CD8-positive, alpha-beta memory T cell (primary cell): ENCODE results near the gene RNF167. TPM values are rescaled to one million over a fixed set of nuclear protein-coding genes. Genes with fewer than 3 reads are reported as not detected.

Experiments
- CTCF ChIA-PET: fragments of 350-600 bp; sonication (Branson Sonifier 250); formaldehyde crosslinking; loops from one replicate; lab custom pipeline; 2021; ENCODE audit warnings: antibody characterized with exemption; lab: Charles Lee
- POLR2A ChIA-PET: fragments of 350-600 bp; sonication (Branson Sonifier 250); formaldehyde crosslinking; loops from one replicate; lab custom pipeline; 2021; ENCODE audit warnings: antibody characterized with exemption; lab: Charles Lee
- DNase-seq, 5 donors: peaks; one replicate each; pipeline versions ENCODE4 v3.0.0 to v3.0.0-alpha.2; 2020 to 2022; ENCODE audit warnings: mixed read lengths in 1 of 5
- H3K27ac ChIP-seq: one replicate; pipeline ENCODE4 v1.7.0; 2013; ENCODE audit warnings: low read depth, mild to moderate bottlenecking, low read length, moderate library complexity
- H3K27me3 ChIP-seq: 2 replicates; pipeline ENCODE4 v1.7.0; 2013; ENCODE audit warnings: low read length, mild to moderate bottlenecking; ENCODE audit not compliant: insufficient read depth, poor library complexity, severe bottlenecking
- H3K36me3 ChIP-seq: 2 replicates; pipeline ENCODE4 v1.7.0; 2013; ENCODE audit warnings: mild to moderate bottlenecking, low read length, moderate library complexity; ENCODE audit not compliant: insufficient read depth
- H3K4me1 ChIP-seq: 2 replicates; pipeline ENCODE4 v1.7.0; 2013; ENCODE audit warnings: mild to moderate bottlenecking, low read length, moderate library complexity; ENCODE audit not compliant: insufficient read depth
- H3K4me3 ChIP-seq: 2 replicates; pipeline ENCODE4 v1.7.0; 2013; ENCODE audit warnings: mild to moderate bottlenecking, low read length
- H3K9me3 ChIP-seq: 2 replicates; pipeline ENCODE4 v1.7.0; 2013; ENCODE audit warnings: mild to moderate bottlenecking, low read length
- H3K27ac Mint-ChIP-seq, 8 donors: one replicate each; pipeline ENCODE4 v1.8.0; 2020 to 2021; ENCODE audit warnings: mixed read lengths in 8 of 8, mild to moderate bottlenecking in 6 of 8, inconsistent platforms in 3 of 8, moderate library complexity in 3 of 8
- H3K27me3 Mint-ChIP-seq, 2 donors: one replicate each; pipeline ENCODE4 v1.8.0; 2020 to 2021; ENCODE audit warnings: mixed read lengths in 2 of 2, mild to moderate bottlenecking in 1 of 2, moderate library complexity in 1 of 2
- H3K36me3 Mint-ChIP-seq, 3 donors: one replicate each; pipeline ENCODE4 v1.8.0; 2020 to 2021; ENCODE audit warnings: mixed read lengths in 3 of 3, inconsistent platforms in 1 of 3, mild to moderate bottlenecking in 1 of 3
- H3K4me1 Mint-ChIP-seq, 3 donors: one replicate each; pipeline ENCODE4 v1.8.0; 2020 to 2021; ENCODE audit warnings: mixed read lengths in 3 of 3, inconsistent platforms in 1 of 3, mild to moderate bottlenecking in 1 of 3
- H3K4me3 Mint-ChIP-seq, 7 donors: one replicate each; pipeline ENCODE4 v1.8.0; 2020 to 2021; ENCODE audit warnings: mixed read lengths in 7 of 7, mild to moderate bottlenecking in 6 of 7, moderate library complexity in 4 of 7, inconsistent platforms in 2 of 7
- H3K9me3 Mint-ChIP-seq, 5 donors: one replicate each; pipeline ENCODE4 v1.8.0; 2020 to 2022; ENCODE audit warnings: mixed read lengths in 5 of 5, mild to moderate bottlenecking in 3 of 5, moderate library complexity in 2 of 5, inconsistent platforms in 1 of 5
- polyA plus RNA-seq: library from polyadenylated mRNA; unstranded; fragments of 300-500 nt; fragmentation: Illumina TruSeq; gene quantifications from one replicate; pipeline ENCODE4 v1.2.3, GENCODE V29; 2021
- total RNA-seq, 2 experiments: library from RNA; stranded (reverse); gene quantifications; one replicate each; pipeline ENCODE4 v1.2.3, GENCODE V29; 2021

Gene RNF167
- 100 to 1,000 TPM; 187 to 192 TPM for total RNA-seq
- polyA plus RNA-seq, result 69.0 TPM

DNA sequence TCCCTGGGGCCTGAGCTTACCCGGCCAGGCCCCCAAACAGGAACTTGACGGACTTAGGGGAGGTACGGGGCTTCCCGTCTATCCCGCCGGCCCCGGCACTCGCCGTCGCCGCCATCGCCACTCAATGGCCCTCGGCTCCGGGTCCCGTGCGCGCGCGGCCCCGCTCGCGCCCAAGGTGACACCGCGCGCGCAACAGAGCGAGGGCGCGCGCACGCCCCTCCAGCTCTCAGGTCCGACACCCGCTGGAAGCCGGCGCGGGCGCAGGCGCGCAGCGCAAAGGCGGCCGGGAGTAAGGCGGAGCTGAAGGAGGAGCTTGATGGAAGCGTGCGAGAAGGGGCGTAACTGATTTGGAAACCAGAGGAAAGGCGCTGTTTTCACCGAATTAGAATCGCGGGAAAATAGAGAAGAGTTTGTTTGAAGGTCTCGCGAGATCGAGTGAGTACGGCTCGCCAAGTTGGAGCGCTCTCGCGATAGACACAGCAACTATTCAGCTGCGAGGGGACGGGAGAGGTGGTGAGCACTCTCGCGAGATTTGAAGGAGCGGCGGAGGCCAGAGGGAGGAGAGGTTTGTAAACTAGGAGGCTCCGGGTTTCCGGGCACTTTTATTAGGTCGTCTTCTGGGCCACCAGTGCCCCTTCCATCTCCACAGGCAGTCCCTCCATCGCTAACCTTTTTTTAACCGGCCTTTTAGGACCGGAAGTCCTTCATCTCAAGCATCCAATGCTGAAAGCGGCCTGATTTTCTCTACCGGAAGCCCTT, at the start of gene RNF167, which contains the start of gene SLC25A11:
Gene RNF167 (plus strand): TSS at position 473 of the 759 bp plus-strand sequence. CDS start 642 bp downstream, outside the sequence.
Gene SLC25A11 (minus strand): TSS at position 251 of the 759 bp plus-strand sequence. CDS start 136 bp downstream, at position 115.
- no peaks in the 10 kb centered on the region for H3K27me3 ChIP-seq
- ChIA-PET CTCF (interaction anchor here (0.6 to 4.0 kb wide), 16 partner anchors 8 to 529 kb away, joined by 3 to 34 read pairs (median 4); partner anchors contain the start of genes C17orf107, CHRNE, INCA1 and KIF1C), POLR2A (interaction anchor here (0.5 to 4.1 kb wide), 17 partner anchors 9 to 797 kb away, joined by 3 to 67 read pairs (median 5); partner anchors contain the start of genes C17orf107, CAMTA2, CHRNE and CYB5D2)
- Mint-ChIP-seq H3K9me3 (no peaks in the 10 kb centered on the region), H3K36me3 (peaks cover 6 to 80% (median 23%) of the 10 kb centered on the region in 3 donors), H3K4me3 (peak within 1 kb of the TSS; percentile 86 to 97 (median 96)), H3K27ac (peak within 1 kb of the TSS; percentile 89 to 98 (median 96)), H3K4me1 (peaks cover 55 to 79% (median 55%) of the 10 kb centered on the region in 3 donors), H3K27me3 (peaks cover 0 to 4% of the 10 kb centered on the region in 2 donors)
- peak; percentile 89 to 99 (median 97) for DNase-seq
- no peaks in the 10 kb centered on the region for H3K9me3 ChIP-seq
- H3K36me3 ChIP-seq, result peaks cover 23% of the 10 kb centered on the region
- H3K4me3 ChIP-seq, result peak within 1 kb of the TSS; percentile 97
- peaks cover 57% of the 10 kb centered on the region for H3K4me1 ChIP-seq
- H3K27ac ChIP-seq, result peak within 1 kb of the TSS; percentile 85

DNA sequence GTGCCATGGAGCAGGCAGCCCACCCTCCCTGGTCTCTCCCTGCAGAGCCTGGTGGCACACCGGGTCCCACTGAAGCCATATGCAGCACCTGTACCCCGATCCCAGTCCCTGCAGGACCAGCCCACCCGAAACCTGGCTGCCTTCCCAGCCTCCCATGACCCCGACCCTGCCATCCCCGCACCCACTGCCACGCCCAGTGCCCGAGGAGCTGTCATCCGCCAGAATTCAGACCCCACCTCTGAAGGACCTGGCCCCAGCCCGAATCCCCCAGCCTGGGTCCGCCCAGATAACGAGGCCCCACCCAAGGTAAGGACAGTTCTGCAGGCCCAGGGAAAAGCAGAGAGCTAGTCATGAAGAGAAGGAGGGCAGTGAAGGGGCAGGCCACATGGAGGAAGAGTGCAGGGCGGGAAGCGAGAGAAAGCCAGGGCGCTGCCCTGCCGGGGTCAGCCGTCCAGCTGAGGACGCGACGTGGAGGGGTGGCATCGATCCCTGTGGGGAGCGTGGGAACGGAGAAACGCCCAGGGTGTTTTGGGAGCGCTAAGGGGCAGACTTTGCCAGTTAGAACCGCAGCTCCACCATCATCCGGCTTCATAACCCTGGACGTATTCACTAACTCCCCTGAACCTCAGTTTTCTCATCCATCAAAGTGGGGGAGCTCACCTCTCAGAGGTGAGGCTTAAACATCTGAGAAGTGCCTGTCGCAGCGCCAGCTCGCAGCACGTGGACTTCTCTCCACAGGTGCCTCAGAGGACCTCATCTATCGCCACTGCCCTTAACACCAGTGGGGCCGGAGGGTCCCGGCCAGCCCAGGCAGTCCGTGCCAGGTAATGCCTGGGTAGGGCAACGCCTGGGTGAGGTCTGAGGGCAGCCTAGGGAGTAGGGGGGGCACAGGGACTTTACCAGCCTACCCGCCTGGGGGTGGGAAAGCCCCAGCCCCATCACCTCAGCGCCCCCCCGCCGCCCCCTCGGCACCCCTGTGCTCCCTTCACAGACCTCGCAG, 48.4 kb upstream of the RNF167 start:
- no peak overlapping the region for H3K27ac ChIP-seq
- no peaks in the 10 kb centered on the region for H3K4me1 ChIP-seq
- H3K27me3 ChIP-seq, result no peaks in the 10 kb centered on the region
- Mint-ChIP-seq H3K9me3 (no peaks in the 10 kb centered on the region), H3K4me3 (no peak overlapping the region), H3K27me3 (peaks cover 0 to 3% of the 10 kb centered on the region in 2 donors), H3K36me3 (peaks cover 4 to 86% (median 10%) of the 10 kb centered on the region in 3 donors), H3K27ac (peak overlapping the region in 2 of 8 donors; percentile 32 to 77), H3K4me1 (peaks cover 2 to 5% (median 4%) of the 10 kb centered on the region in 3 donors)
- peaks cover 57% of the 10 kb centered on the region for H3K36me3 ChIP-seq
- H3K9me3 ChIP-seq, result no peaks in the 10 kb centered on the region
- DNase-seq, result peak in 1 of 5 donors; percentile 48
- H3K4me3 ChIP-seq, result no peak overlapping the region
- ChIA-PET POLR2A (interaction anchor here (1.1 kb wide), 1 partner anchor 182 kb away, joined by 3 read pairs; the partner anchor contains the start of gene ARRB2), CTCF (interaction anchor here (0.9 to 6.5 kb wide), 7 partner anchors 7 to 325 kb away, joined by 3 to 34 read pairs (median 4); partner anchors contain the start of genes ARRB2, C17orf107, CHRNE and PELP1)

- H3K36me3 ChIP-seq, result peaks cover 53% of the 10 kb centered on the region
- DNase-seq, result peak in 1 of 5 donors; percentile 46
- H3K27me3 ChIP-seq, result no peaks in the 10 kb centered on the region
- Mint-ChIP-seq H3K27ac (no peak overlapping the region), H3K4me3 (no peak overlapping the region), H3K36me3 (peaks cover 4 to 83% (median 7%) of the 10 kb centered on the region in 3 donors), H3K27me3 (peaks cover 0 to 2% of the 10 kb centered on the region in 2 donors), H3K4me1 (peaks cover 2 to 5% (median 4%) of the 10 kb centered on the region in 3 donors), H3K9me3 (no peaks in the 10 kb centered on the region)
- ChIA-PET CTCF (interaction anchor here (1.4 to 6.5 kb wide), 4 partner anchors 8 to 183 kb away, joined by 3 to 34 read pairs (median 5); partner anchors contain the start of genes ARRB2 and CHRNE), POLR2A (interaction anchor here (0.5 to 0.6 kb wide), 2 partner anchors 22 to 64 kb away, joined by 3 to 5 read pairs; no protein-coding TSS in a partner anchor)
- H3K4me1 ChIP-seq, result no peaks in the 10 kb centered on the region
- no peak overlapping the region for H3K27ac ChIP-seq
- no peaks in the 10 kb centered on the region for H3K9me3 ChIP-seq
- H3K4me3 ChIP-seq, result no peak overlapping the region
These were observed 47.4 kb upstream of the RNF167 start for GRCh38 chr17:4892499-4893221.

DNA sequence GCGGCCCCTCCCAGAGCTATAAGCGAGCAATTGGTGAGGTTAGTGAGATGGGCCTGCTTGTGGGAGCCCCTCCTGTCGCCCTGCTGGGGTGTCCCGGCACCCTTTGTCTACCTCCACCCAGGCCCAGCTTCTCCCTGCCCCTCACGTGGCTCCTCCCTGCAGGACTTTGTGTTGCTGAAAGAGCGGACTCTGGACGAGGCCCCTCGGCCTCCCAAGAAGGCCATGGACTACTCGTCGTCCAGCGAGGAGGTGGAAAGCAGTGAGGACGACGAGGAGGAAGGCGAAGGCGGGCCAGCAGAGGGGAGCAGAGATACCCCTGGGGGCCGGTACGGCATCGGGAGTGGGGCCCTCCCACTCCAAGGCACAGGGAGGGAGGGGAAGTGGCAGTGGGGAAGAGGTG, 46.8 kb upstream of the RNF167 start:
- ChIA-PET POLR2A (interaction anchor here (0.5 to 0.6 kb wide), 2 partner anchors 23 to 63 kb away, joined by 3 to 5 read pairs; no protein-coding TSS in a partner anchor), CTCF (interaction anchor here (1.4 kb wide), 1 partner anchor 10 kb away, joined by 6 read pairs; the partner anchor contains the start of gene CHRNE)
- H3K27me3 Mint-ChIP-seq, result peaks cover 0 to 2% of the 10 kb centered on the region in 2 donors
- no peak for DNase-seq
- Histone ChIP-seq H3K4me1 (no peaks in the 10 kb centered on the region), H3K4me3 (no peak overlapping the region), H3K27ac (no peak overlapping the region), H3K27me3 (no peaks in the 10 kb centered on the region), H3K9me3 (no peaks in the 10 kb centered on the region), H3K36me3 (peaks cover 53% of the 10 kb centered on the region)
- peaks cover 4 to 77% (median 7%) of the 10 kb centered on the region in 3 donors for H3K36me3 Mint-ChIP-seq
- no peak overlapping the region for H3K4me3 Mint-ChIP-seq
- peaks cover 2 to 8% (median 7%) of the 10 kb centered on the region in 3 donors for H3K4me1 Mint-ChIP-seq
- H3K9me3 Mint-ChIP-seq, result no peaks in the 10 kb centered on the region
- H3K27ac Mint-ChIP-seq, result no peak overlapping the region

DNA sequence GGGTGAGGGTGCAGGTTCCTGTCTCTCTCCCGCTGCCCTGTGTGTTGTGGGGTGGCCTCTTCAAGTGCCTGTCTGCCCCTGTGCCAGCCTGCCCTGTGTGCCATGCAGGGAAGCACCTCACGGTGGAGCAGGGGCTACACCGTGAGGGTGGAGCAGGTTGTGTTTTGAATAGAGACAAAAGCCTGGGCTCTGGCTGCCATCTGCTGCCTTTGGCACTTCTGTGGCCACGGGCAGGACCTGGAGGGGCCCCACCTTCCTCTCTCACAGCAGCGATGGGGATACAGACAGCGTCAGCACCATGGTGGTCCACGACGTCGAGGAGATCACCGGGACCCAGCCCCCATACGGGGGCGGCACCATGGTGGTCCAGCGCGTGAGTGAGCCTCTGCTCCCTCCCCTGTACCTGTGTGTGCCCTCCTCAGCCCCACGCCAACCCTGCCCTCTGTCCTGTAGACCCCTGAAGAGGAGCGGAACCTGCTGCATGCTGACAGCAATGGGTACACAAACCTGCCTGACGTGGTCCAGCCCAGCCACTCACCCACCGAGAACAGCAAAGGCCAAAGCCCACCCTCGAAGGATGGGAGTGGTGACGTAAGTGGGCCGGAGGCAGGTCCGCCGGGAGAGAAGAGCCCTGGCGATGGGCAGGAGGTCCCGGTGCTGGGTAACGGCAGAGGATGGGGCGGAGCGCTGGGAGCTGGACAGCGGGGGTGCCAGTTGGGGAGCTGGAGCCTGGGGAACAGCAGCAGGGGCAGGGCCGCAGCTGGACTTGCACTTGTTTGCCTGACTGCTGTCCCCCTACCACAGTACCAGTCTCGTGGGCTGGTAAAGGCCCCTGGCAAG, 46.1 kb upstream of the RNF167 start:
- H3K36me3 Mint-ChIP-seq, result peaks cover 4 to 73% (median 6%) of the 10 kb centered on the region in 3 donors
- POLR2A ChIA-PET, result interaction anchor here (0.6 kb wide), 1 partner anchor 178 kb away, joined by 3 read pairs; no protein-coding TSS in a partner anchor
- DNase-seq, result peak in 1 of 5 donors; percentile 46

DNA sequence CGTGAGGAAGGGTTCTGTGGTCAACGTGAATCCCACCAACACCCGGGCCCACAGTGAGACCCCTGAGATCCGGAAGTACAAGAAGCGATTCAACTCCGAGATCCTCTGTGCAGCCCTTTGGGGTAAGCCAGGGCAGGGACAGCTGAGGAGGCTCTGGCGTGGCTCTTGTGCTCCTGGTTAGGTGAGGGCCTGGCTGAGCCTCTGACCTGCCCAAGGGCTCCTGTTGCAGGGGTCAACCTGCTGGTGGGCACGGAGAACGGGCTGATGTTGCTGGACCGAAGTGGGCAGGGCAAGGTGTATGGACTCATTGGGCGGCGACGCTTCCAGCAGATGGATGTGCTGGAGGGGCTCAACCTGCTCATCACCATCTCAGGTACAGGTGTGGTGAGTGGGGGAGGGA, 44.9 kb upstream of the RNF167 start:
- peak in 1 of 5 donors; percentile 48 for DNase-seq
- H3K36me3 Mint-ChIP-seq, result peaks cover 0 to 74% (median 4%) of the 10 kb centered on the region in 3 donors
- Histone ChIP-seq H3K9me3 (no peaks in the 10 kb centered on the region), H3K27me3 (no peaks in the 10 kb centered on the region), H3K4me1 (peaks cover 11% of the 10 kb centered on the region), H3K4me3 (no peak overlapping the region), H3K27ac (no peak overlapping the region), H3K36me3 (peaks cover 49% of the 10 kb centered on the region)
- no peak overlapping the region for H3K4me3 Mint-ChIP-seq
- peak overlapping the region in 4 of 8 donors; percentile 17 to 71 (median 36) for H3K27ac Mint-ChIP-seq
- peaks cover 0 to 2% of the 10 kb centered on the region in 2 donors for H3K27me3 Mint-ChIP-seq
- CTCF ChIA-PET, result no interaction called here
- H3K4me1 Mint-ChIP-seq, result peaks cover 8 to 18% (median 13%) of the 10 kb centered on the region in 3 donors
- H3K9me3 Mint-ChIP-seq, result no peaks in the 10 kb centered on the region
- POLR2A ChIA-PET, result no interaction called here

More for the DNA sequence above, 46.1 kb upstream of the RNF167 start:
- Mint-ChIP-seq H3K27me3 (peaks cover 0 to 2% of the 10 kb centered on the region in 2 donors), H3K27ac (no peak overlapping the region), H3K4me3 (no peak overlapping the region), H3K4me1 (peaks cover 5 to 12% (median 12%) of the 10 kb centered on the region in 3 donors), H3K9me3 (no peaks in the 10 kb centered on the region)
- Histone ChIP-seq H3K27ac (no peak overlapping the region), H3K4me3 (no peak overlapping the region), H3K36me3 (peaks cover 51% of the 10 kb centered on the region), H3K27me3 (no peaks in the 10 kb centered on the region), H3K4me1 (peaks cover 5% of the 10 kb centered on the region), H3K9me3 (no peaks in the 10 kb centered on the region)
- CTCF ChIA-PET, result interaction anchor here (0.6 to 1.4 kb wide), 2 partner anchors 9 kb away, joined by 3 to 6 read pairs; partner anchors contain the start of gene CHRNE
